Measurements from ENCODE around the gene TERT. TPM values are rescaled to one million over a fixed set of nuclear protein-coding genes. Genes with fewer than 3 reads are reported as not detected.

The TERT gene
- total and polyA plus RNA-seq, 2 of the 13 experiments (the other 11 are each of a cell fraction or from before 2014, with no cell fraction given), result 4.3 to 5.9 TPM

GRCh38 chr5:1285883-1286291, 9.0 kb downstream of the TERT start:
- Histone ChIP-seq H3K36me3 (replicated peaks in 1 of 2; ENCODE audit: control insufficient read depth in 1 of 2, insufficient read depth in 2 of 2, low read length in 2 of 2) (no peaks in the 10 kb centered on the region; a peak in 1 of 5 replicates), H3K27me3 (ENCODE audit: control insufficient read depth in 1 of 2, insufficient read depth in 2 of 2, low read length in 2 of 2) (peaks cover 0 to 2% of the 10 kb centered on the region in 2 experiments; a peak in 2 of 5 replicates), H3K4me2 (ENCODE audit: low read depth, low read length) (no peak overlapping the region), H3K27ac (ENCODE audit: extremely low read length, insufficient read depth, low read length) (no peak overlapping the region), H3K9ac (ENCODE audit: insufficient read depth, low read depth, low read length) (no peak overlapping the region), H3K4me3 (replicated peaks in 1 of 3; ENCODE audit: insufficient read depth in 1 of 3, low read depth in 2 of 3, low read length in 3 of 3) (no peak overlapping the region), H2AFZ (ENCODE audit: low read length) (no peak overlapping the region), H4K20me1 (ENCODE audit: insufficient read depth, low read length) (no peaks in the 10 kb centered on the region), H3K4me1 (ENCODE audit: insufficient read depth, low read length) (no peaks in the 10 kb centered on the region), H3K9me3 (ENCODE audit: low read length) (no peaks in the 10 kb centered on the region), H3K79me2 (ENCODE audit: insufficient read depth, low read length) (no peaks in the 10 kb centered on the region)
- DNase-seq (ENCODE audit: low spot score) (no peak), ATAC-seq (no peak), FAIRE-seq (no peak)
- 68% methylated on average over 8 of the region's 25 CpGs for WGBS (ENCODE audit: low lambda C conversion rate)
- in situ Hi-C loops (cut with HindIII; ENCODE audit: extremely low pct_ligation_motif_present, low pct_unique_long_range_greater_than_20kb) (no loop called here), intact Hi-C loops (cut with micrococcal nuclease; ENCODE audit: unreplicated experiment) (no loop called here)
- CTCF ChIA-PET (ENCODE audit: low intra/inter-chr PET ratio, low total read pairs), result no interaction called here
- no TSS peak for BruUV-seq (replicated peaks)
- POLR2A ChIA-PET, result no interaction called here
- TF ChIP-seq SP140L (CRISPR knock-in tag; IDR thresholded peaks at IDR 0.05; ENCODE audit: borderline replicate concordance) (no peak), STAG1 (CRISPR knock-in tag; IDR thresholded peaks at IDR 0.05) (no peak), ZNF883 (CRISPR knock-in tag; IDR thresholded peaks at IDR 0.05; ENCODE audit: not compliant biosample characterization) (no peak), ZNF367 (CRISPR knock-in tag; IDR thresholded peaks at IDR 0.05; ENCODE audit: borderline replicate concordance) (no peak), SNAI1 (CRISPR knock-in tag; IDR thresholded peaks at IDR 0.05; ENCODE audit: borderline replicate concordance) (no peak), POGZ (CRISPR knock-in tag; IDR thresholded peaks at IDR 0.05) (no peak), ZSCAN5A (CRISPR knock-in tag; IDR thresholded peaks at IDR 0.05; ENCODE audit: borderline replicate concordance) (no peak), ARNTL (CRISPR knock-in tag; IDR thresholded peaks at IDR 0.05) (no peak), ZNF775 (CRISPR knock-in tag; IDR thresholded peaks at IDR 0.05; ENCODE audit: borderline replicate concordance) (no peak), SP4 (CRISPR knock-in tag; IDR thresholded peaks at IDR 0.05) (no peak), ZNF24 (IDR thresholded peaks at IDR 0.05) (no peak), ZNF18 (CRISPR knock-in tag; IDR thresholded peaks at IDR 0.05; ENCODE audit: insufficient replicate concordance) (no peak), MIER3 (CRISPR knock-in tag; IDR thresholded peaks at IDR 0.05; ENCODE audit: borderline replicate concordance) (no peak), CBX2 (IDR thresholded peaks at IDR 0.05; ENCODE audit: low read depth, low read length) (no peak), CBX2 (CRISPR knock-in tag; IDR thresholded peaks at IDR 0.05; ENCODE audit: low read depth) (no peak), ZFYVE20 (CRISPR knock-in tag; IDR thresholded peaks at IDR 0.05; ENCODE audit: borderline replicate concordance, low read depth) (no peak)

Measured in HepG2 (cell line).